Prostate gland (tissue), 2 donors: ENCODE measurements around the gene CTNNA2.

ENCODE experiments used
- CTCF ChIP-seq, 4 experiments: fragments of 200-600 bp in 2 of 4; fragments of 450-650 bp in 2 of 4; sonication (generic) in 2 of 4; IDR thresholded peaks; 1 replicate in 3 of 4; 2 replicates in 1 of 4; pipeline ENCODE4 v1.5.1; 2016 to 2019; ENCODE audit warnings: antibody characterized with exemption in 4 of 4, mild to moderate bottlenecking in 2 of 4, moderate library complexity in 2 of 4
- POLR2A ChIP-seq: fragments of 450-650 bp; IDR thresholded peaks from one replicate; pipeline ENCODE4 v1.6.1; 2016; ENCODE audit warnings: antibody characterized with exemption, mild to moderate bottlenecking
- POLR2AphosphoS5 ChIP-seq: sonication (generic); formaldehyde crosslinking; IDR thresholded peaks from one replicate; pipeline ENCODE4 v1.6.1; 2017; ENCODE audit warnings: antibody characterized with exemption

- no peak for TF ChIP-seq POLR2A
- TF ChIP-seq CTCF (IDR thresholded peaks at IDR 0.05), result no peak
- TF ChIP-seq POLR2AphosphoS5, result no peak
Observed at GRCh38 chr2:80392441-80392840, 879.6 kb downstream of the CTNNA2 start.
